Activated gamma-delta T cell (primary cell): ENCODE results near the gene HOTAIR.

Experiments used
- DNase-seq: peaks from one replicate; lab custom pipeline; 2025; lab: John Stamatoyannopoulos, UW

Gene HOTAIR

DNA sequence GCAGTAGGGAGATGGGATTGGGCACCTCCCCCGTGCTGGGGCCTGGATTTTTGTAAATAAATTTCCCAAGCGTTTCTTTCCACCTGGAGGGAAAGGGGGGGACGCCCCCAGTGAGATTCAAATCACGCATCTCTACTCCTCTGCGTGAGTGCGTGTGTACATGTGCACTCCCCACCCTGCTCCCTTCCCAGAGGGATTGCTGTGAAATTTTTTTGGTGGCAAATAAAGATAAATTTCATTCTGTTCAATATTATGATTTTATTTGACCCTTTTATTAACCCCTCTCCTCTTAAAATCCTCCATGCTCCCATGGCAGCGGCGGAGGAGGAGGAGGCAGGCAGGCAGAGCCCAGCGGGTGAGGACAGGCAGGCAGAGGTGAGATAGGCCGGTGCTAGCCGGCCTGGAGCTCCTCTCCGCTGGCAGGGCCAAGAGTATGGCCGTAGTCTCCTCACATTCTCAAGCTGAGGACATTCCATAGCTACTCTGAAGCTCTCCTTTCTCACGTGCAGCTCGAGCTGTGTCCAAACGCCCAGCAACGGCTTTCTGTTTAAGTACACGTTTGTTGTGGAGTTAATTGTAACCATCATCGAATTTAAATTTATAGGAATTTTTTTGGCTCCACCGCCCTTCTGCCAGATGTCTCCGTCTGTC, 1.5 kb upstream of the HOTAIR start:
- no peak for DNase-seq

DNA sequence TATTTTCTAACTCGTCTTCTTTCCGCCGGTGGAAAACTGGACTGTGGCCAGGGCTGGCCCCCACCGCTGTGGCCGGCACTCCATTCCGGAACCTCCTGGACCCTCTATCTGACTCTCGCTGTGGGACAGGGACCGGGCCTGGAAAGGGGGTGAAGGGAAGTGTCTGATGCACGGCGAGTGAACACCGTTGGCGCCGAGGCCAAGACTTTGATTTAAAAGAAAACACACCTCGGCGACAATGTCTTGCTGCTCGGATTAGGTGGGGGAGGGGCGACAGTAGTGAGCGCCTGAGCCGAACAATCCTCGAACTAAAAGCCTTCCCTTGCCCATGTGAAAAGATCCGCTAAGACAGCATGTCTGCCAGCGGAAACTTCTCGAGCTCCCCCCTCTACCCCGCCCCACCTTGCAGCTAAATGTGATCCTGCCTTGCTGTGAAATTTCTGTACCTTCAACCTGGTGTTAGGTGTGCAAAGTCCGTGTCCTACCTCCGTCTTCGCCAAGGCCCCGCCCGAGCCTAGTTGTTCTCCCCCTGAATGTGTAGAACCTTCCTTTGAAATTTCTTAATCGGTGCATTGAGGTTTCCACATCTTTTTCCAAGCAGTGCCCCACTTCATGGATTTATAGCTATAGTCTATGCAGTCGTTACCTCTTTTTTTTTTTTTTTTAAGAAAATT, 862 bp upstream of the HOTAIR start:
- no peak for DNase-seq

DNA sequence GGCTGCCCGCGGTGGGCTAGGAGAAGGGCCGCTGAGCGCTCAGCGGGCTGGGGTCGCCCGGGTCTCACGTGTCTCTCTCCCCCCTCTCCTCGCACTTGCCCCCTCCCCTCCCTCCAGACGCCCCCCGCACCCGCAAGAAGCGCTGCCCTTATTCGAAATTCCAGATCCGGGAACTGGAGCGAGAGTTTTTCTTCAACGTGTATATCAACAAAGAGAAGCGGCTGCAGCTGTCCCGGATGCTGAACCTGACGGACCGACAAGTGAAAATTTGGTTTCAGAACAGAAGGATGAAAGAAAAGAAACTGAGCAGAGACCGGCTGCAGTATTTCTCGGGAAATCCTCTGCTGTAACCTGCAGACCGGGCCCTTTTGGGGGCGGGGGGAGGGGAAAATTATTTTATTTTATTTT, 314 bp upstream of the HOTAIR start:
- DNase-seq = no peak

DNA sequence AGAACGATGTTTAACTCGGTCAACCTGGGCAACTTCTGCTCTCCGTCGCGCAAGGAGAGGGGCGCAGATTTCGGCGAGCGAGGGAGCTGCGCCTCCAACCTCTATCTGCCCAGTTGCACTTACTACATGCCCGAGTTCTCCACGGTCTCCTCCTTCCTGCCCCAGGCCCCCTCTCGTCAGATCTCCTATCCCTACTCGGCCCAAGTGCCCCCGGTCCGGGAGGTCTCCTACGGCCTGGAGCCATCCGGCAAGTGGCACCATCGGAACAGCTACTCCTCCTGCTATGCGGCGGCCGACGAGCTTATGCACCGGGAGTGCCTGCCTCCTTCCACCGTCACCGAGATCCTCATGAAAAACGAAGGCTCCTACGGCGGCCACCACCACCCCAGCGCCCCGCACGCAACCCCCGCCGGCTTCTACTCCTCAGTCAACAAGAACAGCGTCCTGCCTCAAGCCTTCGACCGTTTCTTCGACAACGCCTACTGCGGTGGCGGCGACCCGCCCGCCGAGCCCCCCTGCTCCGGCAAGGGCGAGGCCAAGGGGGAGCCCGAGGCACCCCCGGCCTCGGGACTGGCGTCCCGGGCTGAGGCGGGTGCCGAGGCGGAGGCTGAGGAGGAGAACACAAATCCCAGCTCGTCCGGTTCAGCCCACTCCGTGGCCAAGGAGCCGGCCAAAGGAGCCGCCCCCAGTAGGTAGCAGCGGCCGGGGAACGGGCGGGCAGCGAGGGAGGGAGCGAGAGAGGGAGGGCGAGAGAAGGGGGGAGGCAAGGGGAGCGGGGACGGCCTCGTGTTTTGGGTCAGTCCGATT, 1.3 kb downstream of the HOTAIR start:
- no peak for DNase-seq

DNA sequence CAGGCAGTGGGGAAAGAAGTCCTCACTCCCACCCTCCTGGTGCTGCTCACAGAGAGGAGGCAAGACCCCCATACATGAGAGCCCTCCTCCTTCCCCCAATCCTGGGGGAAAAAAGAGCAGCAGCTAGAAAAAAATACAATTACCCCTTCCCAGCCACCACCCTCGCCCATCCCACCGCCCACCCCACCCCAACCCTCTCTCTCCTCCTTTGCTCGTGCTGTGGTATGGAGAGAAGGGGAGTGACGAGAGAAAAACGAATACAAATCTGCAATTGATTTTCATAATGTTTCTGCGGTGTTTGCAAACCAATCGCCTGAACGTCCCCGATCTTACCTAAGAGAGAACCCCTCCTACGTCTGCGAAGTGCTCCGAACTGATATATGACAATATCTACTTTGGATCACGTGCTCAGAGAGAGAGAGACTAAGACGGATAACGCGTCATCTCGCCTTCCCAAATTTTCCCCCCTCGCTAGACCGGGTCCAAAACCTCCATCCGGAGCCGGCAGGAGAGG, 2.0 kb downstream of the HOTAIR start, which contains the start of gene HOXC11:
TSS of gene HOXC11 (plus strand) at position 405 of the 514 bp plus-strand sequence. CDS start 116 bp downstream, outside the sequence.
- DNase-seq = no peak

DNA sequence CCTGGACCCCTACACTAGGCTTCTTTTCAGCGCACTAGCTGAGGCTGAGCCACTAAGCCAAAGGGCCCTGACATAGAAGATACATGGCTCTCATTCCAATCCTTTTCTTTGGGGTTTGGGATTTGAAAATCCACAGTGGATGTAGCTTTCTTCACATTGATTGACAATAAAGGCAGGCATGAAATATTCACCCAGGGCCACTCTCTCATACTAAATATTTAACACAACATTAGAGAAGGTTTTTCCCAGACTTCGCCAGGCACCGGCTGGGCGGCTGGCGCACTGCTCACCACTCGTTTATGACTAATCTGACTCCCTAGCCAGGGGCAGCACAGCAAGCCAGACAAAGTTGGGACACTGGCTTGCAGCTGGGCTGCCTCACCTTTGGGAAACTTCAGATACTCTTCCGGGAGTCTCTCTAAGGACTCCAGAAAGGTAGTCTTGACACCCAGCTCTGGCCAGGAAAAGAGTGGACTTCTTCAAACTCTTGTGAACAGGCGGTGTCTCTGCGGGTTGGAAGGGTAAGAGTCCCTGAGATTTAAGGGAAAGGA, 2.5 kb downstream of the HOTAIR start:
- DNase-seq = no peak

DNA sequence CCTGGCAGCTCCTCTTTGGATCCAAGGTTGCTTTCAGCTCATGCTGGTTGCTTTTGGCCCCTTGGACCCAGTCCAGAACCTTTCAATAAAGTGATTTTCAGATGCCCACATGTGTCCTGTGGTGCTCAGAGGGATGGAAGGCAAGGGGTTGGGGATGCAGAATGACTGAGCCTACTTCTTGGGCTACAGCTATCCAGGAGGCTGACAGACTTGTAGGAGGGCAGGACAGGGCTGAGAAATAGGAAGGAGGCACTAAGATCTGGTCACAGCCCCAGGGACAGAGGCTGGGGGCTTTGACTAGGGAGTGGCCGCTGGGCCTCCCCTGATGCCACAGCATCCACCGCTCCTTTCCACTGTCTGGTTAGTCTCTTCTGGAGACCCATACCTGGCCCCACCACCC, 3.1 kb downstream of the HOTAIR start:
- DNase-seq = no peak

DNA sequence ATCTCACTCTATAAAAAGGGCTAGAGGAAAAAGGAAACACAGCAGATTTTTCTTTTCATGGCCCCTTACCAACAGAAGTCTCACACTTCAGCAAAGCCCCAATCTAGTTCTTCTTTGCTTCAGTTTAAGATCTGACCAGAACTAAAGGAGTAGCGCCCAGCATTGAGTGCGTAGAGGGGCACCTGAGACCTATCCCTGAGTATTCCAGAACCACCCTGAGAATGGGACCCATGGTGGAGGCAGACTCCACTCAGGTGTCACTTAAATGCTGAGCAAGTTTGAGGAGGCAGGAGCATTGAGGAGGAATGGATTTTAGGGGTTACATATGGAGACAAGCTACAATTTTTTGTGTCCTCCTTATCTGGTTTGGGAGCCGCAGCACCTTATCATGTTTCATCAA, 3.6 kb downstream of the HOTAIR start:
- DNase-seq = no peak

DNA sequence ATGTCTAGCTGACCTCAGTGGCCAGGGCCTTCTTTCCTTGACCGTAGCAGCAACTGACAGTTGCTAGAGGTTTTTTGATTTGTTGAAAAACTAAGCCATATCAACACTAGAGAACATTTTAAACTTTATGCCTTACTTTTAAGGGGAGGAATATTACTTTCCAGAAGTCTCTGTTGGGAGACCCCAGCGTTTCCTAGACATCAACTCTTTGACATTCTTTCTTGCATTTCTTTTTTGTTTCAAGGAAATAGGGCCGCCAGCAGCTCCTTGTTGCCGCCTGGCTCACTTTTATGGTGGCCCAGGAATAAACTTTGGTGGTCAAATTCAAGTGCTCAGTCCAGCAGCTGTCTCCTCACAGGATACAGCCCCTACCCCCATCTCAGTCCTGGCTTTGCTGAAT, 4.3 kb downstream of the HOTAIR start:
- DNase-seq = no peak

DNA sequence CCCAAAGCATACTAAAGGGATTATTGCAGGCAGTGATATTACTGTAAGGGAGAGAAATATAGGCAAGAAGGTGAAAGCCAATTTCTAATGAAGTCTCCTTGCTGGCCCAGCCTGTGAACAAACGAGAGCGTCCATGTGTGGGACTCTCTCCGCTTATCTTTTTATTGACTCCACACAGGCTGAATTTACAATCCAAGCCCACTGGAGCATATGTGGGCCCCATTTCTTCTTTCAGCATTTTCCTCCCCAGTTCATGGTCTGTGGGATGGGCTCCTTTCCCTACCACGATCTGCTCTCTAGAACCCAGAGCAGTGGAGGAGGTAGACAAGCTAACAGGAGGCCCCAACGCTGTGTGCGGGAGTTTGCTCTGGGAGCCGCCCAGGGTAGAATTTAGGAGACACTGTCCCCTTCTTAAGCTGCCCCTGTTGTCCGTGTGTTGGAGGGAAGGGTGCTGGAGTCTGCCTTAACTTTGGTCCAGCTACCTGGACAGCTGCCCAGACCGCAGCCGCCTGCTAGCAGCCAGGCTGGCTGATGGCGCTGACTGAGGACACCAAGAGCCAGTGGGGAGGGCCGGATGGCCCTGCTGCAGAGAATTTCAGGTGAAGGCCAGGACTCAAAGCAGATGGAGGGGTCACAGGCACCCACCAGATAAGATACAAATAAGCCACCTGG, 5.0 kb downstream of the HOTAIR start:
- DNase-seq = no peak

DNA sequence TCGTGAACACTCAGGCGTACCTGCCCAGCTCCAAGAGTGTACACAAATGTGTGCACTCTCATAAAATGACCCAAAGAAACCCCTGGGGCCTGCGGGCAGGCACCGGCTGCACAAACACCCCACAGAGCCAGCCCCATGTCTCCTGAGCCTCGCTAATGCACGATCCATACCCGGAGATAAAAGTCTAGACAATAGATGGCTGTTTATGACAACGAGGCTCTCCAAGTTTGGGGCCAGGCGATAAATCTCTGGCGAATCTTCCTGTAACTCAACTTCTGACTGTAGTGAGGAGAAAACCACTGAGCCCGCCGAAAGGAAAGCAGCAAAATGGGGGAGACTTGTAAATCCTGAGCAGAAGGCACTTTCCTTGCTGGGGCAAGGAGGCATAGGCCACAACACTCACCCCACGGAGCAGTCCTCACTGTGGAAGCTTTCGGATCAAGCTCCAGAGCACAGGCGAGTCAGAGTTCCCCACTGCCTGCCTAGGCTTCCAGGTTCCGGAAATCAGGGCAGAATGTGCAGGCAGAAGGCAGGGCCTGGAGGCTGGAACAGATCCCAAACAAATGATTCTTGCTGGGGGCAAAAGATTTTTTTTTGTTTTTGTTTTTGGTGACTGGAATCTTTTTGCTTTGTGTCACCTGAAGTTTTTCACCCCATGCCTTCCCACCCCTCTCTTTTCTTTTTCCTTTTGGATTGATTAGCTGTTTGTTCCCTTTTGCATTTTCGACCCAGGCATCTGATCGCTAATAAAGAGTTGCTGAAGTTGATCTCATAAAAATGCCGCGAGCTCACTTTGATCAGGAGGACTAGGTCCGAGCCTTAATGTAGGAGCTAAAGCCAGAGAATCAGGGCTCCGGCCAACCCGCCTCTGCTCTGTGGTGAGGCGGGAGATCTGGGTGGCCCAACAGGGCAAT, 6.3 kb downstream of the HOTAIR start:
- DNase-seq = no peak

DNA sequence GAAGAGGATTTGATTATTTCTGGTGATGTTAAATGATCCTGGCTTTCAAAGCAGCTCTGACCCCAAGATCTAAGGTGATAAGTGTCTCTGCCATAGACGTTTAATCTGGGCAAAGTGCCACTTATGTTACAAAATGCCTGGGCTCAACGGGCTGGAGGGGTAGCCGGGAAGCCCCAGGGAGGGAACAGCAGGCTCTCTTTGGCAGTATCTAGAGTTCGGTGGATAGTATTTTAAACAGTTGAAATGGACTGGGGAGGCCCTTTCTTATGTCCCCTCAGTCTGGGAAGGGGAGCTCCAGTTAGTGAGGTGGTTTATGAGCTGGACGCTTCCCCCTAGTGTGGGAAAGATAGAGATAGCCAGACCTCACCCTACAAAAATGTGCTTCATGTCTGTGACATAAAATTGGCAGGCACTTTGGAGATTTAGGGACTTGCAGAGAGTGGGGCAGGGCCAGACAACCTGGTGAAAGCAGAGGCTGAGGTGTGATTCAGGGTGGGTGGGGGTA, 7.3 kb downstream of the HOTAIR start:
- DNase-seq = no peak

DNA sequence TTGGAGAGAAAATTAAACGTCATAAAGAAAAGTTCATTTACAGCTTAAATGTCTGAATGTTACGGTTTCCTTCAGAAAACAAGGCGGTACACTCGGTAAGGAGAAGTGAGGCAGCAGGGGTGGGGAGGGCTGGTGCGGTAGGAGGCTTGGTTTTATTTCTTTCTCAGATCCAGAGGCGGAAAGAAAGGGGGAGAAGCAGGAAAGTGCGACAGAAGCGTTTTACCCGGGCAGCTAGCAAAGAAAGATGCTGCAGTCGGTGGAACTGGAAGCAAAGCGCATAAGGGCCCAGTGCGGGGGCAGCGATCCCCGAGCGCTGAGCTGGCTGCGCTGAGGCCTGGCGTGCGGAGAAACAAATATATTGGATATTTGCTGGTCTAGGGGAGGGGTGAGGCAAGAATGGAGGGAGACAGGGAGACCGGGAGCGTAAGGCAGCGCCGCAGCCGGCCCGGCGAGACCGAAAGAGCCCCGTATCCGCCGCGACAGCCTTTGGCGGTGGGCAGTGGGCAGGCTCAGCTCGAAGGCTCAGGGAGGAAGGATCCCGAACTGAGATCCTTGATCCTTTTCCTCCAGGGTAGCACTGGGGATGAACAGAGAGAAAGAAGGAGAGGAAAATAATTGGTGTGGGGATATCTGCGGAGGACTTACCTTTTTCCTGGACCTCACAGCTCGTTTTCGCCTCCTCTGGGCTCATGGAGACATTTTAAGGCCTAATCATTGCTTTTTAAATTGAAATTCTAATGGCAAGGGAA, 8.2 kb downstream of the HOTAIR start:
- DNase-seq = no peak

DNA sequence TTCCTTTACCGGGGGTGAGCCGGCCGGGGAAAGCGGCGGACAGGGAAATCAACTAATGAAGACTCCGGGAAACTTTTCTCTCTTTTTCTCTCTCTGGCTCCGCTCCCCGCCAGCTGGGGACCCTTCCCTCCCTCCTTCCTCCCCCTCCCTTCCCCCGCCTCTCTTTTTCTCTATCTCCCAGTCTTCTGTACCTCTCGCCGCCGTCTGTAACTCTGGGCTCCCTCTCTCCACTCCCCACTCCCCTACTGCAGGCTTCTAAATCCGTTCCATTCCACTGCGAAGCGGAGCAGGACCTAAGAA, 8.7 kb downstream of the HOTAIR start:
- DNase-seq = no peak

DNA sequence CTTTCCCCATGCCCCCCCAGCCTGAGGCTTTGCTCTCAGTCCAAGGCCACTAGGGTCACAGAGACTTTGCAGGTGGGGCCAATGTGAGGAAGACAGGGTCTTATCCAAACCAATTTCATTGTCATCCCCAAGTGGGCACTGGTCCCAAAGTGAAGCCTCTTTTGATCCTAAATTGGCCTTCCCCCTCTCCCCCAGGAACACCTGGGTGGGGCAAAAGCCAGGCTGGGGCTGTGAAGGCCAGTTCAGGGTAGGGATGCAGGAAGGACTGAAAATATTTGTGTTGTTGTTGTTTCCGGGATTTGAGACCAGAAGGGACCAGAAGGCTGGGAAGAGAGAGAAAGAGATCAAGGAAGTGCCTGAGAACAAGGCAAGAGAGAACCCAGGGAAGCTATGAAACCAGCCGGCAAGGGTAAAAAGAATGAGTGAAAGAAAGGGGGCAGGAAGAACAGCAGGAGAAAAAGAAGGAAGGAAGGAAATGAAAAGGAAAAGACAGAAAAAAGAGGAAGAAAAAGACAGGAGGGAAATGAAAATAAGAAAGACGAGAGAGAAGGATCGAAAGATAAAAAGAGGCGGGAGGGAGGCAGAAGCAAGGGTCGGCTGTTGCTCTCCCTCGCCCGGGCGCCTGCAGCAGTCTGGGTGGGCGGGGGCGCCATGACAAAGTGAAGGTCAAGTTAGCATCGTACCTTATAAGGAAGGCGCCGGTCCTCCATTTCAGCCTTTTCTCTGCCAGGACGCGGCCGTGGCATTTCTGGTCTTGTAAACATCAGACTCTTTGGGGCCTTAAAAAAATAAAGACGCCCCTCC, 9.3 kb downstream of the HOTAIR start:
- DNase-seq = no peak

DNA sequence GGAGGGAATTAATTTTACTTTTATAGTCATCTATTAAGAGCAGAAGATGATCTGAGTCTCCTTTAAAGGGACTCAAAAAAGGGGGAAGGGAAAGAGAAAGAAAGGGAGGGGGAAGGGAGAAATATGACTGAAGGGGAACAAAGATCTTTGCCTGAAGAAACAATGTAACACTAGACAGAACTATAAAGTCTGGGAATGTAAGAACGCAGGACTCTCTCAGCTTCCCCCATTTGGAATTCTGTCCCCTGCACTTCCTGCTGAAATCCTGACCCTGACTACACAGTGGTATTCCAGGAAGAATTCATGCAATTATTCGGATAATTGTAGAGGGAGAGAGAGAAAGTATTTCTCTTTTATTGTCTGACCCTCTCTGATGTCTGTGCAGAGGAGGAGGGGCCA, 10.4 kb downstream of the HOTAIR start:
- DNase-seq = no peak

DNA sequence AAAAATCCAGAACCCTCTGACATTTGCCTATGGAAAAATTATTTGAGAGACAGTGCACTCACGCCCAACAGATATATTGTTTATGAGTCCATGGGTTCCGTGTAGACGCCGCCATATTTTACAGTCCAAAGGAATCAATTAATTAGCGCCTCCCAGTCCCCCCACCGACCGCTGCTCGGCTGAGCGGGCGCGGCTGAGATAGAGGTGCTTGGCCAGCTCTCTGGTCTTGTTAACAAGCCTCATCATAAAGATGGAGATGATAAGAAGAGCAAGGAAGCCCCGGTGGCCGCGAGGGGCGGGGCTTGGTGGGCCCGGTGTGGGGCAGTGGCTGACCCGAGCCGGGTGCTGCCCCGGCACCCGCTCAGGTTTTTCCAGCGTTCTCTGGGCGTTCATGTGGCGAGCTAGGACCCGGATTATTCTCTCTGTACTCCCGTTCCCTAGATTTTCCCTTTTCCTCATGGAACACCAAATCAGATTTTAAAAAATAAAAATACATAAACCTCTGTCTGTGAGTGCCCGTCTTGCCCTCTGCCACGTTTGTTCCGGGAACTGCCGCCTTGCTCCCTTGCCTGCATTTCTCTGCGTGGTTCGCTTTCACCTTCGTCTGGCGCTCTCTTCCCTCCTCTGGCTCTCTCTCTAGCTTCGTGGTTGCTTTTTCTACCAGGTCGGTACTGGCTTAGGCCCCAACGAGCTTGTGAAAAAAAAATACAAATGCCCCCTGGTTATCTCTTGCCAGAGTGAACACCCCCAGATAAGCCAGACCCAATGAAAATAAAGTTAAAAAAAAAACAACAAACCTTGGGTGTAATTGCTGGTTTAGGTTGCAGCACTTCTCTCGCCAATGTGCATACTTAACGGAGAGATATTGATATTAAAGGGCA, 11.1 kb downstream of the HOTAIR start:
- no peak for DNase-seq

DNA sequence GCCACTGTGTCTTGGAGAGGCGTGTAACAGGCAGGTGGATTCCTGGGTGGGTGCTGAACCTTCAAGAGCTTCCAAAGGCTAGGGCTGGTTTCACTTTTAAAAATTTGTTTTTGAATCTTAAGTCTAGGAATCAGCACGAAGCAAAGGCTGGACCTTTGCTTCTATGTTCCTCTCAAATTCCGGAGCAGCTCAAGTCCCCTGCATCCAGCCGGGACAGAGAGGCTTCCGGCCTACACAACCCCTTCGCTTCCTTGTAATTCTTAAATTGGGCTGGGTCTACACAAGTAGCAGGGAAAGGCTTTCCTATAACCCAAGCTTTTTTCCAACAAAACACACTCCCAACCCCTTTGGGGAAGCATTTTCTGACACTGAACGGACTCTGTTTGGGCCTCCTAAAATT, 11.7 kb downstream of the HOTAIR start:
- DNase-seq = no peak
